ENCODE results near the gene MYOM3.

- peak; percentile 73 for TF ChIP-seq SMC3 (conservative IDR thresholded peaks at IDR 0.05; ENCODE audit: poor library complexity)
- TF ChIP-seq CTCF (IDR thresholded peaks at IDR 0.05; ENCODE audit: poor library complexity, severe bottlenecking), result peak; percentile 81
- peak; percentile 32 for TF ChIP-seq POLR2AphosphoS5 (IDR thresholded peaks at IDR 0.05)
- TF ChIP-seq EP300 (conservative IDR thresholded peaks at IDR 0.05; ENCODE audit: poor library complexity, severe bottlenecking), result no peak
- no peak for TF ChIP-seq EZH2 (IDR thresholded peaks at IDR 0.05; ENCODE audit: borderline replicate concordance, insufficient read depth, low read length, poor library complexity, severe bottlenecking)
- no peak for TF ChIP-seq TAF1 (IDR thresholded peaks at IDR 0.05; ENCODE audit: low read depth)
- TF ChIP-seq MXI1 (conservative IDR thresholded peaks at IDR 0.05; ENCODE audit: poor library complexity, severe bottlenecking), result peak; percentile 16
- peak; percentile 61 for TF ChIP-seq RAD21 (conservative IDR thresholded peaks at IDR 0.05)
- TF ChIP-seq REST (IDR thresholded peaks at IDR 0.05; ENCODE audit: borderline replicate concordance), result no peak
These were observed 38.6 kb upstream of the MYOM3 start for GRCh38 chr1:24150234-24151174.

Data from neural cell (in vitro differentiated cells).